HG03432 (cell line): ENCODE data around the gene MYO1B.

ENCODE experiments used
- ATAC-seq: cut with Tn5 transposase; IDR thresholded peaks from one replicate; pipeline ENCODE4 v1.9.1; 2021; ENCODE audit warnings: mild to moderate bottlenecking, moderate library complexity; ENCODE audit not compliant: unreplicated experiment

MYO1B gene

DNA sequence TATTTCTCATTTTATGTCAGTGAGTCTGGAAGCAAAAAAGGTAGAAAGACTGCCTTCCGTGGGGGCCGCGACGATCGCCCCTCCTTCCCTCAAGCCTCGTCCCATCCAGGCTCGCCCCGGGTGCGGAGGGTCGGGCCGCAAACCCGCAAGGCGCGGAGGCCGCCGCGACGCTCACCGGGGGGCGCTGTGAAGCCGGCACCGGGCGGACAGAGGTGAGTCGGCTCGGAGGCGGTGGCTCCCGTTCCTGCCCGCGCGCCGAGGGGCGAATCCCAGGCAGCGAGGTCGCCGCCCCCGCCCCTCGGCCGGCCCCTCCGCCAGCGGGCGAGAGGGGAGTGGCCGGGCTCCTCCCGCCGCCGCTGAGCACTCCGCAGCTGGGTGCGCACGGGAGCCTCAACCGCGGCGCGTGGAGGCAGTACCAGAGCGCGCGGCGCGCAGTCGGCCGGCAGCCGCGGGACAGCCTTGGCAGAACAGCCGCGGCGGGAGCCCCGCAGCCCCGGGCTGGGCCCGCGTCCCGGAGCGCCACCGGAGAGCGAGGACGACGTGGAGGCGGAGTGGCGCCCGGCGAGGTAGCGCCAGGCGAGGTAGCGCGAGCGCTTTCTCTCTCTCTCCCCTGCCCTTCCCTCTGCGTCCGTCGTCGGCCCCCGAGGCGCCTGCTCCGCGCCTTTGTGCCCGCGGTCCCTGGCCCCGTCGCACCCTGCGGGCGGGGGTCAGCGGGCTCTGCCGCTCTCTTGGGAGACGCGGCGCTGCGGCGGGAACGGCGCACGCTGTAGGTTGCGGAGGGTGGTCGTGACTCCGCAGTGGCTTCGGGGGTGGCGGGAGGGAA is at the start of gene MYO1B:
TSS of gene MYO1B (plus strand) at position 359 of the 823 bp plus-strand sequence. CDS start 31,492 bp downstream, outside the sequence.
- ATAC-seq: peak; percentile 63

- ATAC-seq: no peak
Measured at GRCh38 chr2:191197096-191197495, 48.1 kb upstream of the MYO1B start.

DNA sequence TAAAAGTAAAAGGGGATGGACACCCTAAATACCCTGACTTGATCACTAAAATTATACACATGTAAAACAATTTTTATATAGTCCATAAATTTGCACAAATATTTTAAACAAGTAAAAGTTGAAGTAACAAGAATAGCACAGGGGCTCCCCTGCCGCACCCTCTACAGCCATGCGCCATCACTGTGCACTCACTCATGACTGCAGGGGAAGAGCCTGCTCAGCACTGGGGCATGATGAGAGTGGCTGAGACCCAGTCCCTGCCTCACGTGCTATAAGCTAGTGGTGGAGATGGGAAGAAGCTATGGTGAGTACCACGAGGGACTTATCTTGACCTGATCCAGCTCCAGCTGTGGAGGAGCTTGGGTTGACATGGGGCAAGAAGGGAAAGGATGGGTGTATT is 46.9 kb upstream of the MYO1B start:
- no peak for ATAC-seq

- ATAC-seq: no peak
Measured at GRCh38 chr2:191199929-191200512, 45.2 kb upstream of the MYO1B start.

DNA sequence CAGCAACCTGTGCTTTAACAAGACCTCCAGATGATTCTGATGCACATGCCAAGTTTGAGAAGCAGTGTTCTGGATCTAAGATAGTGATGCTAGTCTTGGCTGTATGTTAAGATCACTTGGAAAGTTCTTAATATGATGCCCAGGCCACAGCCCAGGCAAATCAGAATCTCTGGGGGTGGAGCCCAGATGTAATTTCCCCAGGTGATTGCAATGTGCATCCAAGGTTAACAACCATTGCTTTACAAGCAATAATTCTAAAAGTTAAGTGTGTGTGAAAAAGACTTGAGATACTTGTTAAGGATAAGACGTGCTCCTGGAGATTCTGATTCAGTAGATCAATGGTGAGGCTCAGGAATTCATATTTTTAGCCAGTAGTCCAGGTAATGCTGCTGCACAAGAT is 44.3 kb upstream of the MYO1B start:
- no peak for ATAC-seq

- no peak for ATAC-seq
Measured at GRCh38 chr2:191202209-191202721, 42.9 kb upstream of the MYO1B start.

GRCh38 chr2:191202881-191203397 is 42.3 kb upstream of the MYO1B start:
- no peak for ATAC-seq

DNA sequence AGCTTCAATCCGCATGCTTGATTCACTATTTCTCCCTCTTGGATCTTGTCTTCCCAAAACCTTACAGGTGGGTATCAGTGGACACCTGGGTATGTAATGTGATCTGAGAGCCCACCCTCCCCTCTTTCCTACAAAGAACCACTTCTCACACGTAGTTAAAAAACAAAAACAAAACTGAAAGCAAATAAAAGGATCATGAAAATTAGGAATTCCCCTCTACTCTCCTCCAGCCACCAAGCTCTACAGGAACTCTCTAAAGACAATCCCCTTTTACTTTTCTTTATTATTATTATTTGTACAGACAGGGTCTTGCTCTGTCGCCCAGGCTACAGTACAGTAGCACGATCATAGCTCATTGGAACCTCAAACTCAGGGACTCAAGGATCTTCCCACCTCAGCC is 40.8 kb upstream of the MYO1B start:
- peak; percentile 77 for ATAC-seq

GRCh38 chr2:191206613-191207471 is 38.4 kb upstream of the MYO1B start:
- no peak for ATAC-seq

- ATAC-seq: no peak
Measured at GRCh38 chr2:191209340-191209739, 35.9 kb upstream of the MYO1B start.

- ATAC-seq: no peak
Measured at GRCh38 chr2:191212119-191212518, 33.1 kb upstream of the MYO1B start.

DNA sequence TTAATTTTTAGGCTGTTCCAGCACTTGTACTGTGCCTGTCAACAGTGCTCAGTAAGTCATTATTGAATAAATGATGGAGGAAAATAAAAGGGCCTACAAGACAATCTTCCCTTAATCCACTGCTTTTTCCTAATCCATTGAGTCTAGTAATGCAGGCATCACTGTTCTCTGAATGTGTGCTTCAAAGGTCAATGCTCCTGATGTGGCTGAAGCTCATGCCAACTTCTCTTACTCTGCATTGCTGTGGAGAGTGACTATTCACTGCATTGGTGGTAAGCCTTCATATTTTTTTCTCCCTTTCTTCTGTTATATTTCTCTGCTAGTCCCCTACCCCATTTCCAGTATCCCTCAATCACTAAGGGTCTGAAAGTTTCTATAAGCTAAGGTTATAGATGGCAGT is 31.9 kb upstream of the MYO1B start:
- ATAC-seq: no peak

DNA sequence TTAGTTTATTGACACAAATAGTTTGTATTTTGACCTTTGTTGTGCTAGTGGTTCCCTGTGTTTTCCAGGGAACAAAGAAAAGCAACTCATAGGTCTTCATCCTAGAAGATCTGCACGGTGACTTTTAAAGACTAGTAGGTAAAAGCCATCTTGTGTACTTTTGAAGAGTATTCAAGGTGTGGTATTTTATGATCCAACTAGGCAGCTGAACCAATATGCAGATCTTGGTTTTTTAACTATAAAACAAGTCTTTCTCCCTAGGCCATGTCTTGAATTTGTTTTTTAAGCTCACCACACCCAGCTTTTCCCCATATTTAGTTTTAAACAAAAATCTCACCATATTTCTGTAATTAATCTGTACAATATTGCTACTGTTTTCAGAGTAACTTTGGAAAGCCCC is 30.0 kb upstream of the MYO1B start:
- no peak for ATAC-seq

GRCh38 chr2:191215666-191216065 is 29.5 kb upstream of the MYO1B start:
- ATAC-seq: no peak

GRCh38 chr2:191217580-191217979 is 27.6 kb upstream of the MYO1B start:
- ATAC-seq: no peak

DNA sequence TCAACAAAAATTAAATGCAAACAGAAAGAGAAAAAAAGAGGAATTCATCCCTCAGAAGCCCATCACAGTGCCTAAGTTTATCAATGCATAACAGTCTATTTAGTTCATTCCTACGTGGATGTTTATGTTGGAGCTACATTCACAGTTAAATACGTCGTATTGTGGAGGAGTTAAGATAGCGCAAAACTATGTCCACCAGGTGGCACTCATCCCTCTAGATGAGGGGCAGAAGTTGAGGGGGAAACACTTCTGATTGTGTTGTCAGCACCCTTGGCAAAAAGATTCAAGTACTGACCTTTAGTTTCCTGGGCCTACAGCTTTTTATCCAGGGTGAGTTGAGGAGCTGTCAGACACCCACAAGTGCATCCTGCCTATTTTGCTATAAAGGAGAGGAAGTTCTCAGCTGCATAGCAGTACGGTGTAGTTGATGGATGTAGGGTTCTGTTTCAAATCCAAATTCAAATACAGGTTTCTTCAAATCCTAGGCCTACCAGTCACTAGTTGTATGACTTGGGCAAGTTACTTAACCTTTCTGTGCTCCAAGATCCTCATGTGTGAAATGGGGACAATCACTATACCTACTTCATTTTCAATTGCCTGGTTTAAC is 26.8 kb upstream of the MYO1B start:
- peak; percentile 59 for ATAC-seq

DNA sequence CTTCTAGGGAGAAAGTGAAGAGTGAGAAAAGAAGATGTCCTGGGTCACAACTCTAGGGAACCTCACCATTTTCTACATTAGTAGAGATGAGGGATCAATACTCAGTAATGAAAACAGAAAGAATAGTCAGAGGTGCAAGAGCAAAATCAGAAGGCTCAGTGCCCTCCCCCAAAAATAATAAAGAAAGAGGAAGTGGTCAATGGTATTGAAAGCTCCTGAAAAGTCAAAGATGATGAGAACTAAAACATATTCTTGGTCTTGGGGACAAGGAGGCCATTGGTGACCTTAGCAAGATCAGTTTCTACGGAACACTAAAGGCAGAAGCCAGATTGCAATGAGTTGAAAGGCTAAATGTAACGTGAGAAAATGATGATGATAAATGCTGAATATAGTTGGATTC is 24.5 kb upstream of the MYO1B start:
- ATAC-seq: peak; percentile 60

DNA sequence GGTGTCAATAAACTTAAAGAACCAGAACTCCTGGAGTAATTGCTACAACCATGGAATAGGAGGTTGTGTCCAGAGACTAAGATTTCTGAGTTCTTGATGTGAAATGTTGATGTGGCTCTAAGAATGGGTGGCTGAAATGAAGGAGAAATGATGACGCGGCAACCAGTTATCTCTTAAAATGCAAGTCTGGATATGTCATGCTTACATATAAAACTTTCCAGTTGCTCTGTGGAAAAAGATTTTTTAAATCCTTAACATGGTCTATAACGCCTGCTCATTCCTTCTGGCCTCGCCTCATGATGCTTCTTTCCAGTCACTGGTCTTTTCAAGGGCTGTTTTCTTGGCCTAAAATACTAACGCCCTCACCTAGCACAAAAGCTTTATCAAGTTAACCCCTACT is 23.5 kb upstream of the MYO1B start:
- no peak for ATAC-seq

DNA sequence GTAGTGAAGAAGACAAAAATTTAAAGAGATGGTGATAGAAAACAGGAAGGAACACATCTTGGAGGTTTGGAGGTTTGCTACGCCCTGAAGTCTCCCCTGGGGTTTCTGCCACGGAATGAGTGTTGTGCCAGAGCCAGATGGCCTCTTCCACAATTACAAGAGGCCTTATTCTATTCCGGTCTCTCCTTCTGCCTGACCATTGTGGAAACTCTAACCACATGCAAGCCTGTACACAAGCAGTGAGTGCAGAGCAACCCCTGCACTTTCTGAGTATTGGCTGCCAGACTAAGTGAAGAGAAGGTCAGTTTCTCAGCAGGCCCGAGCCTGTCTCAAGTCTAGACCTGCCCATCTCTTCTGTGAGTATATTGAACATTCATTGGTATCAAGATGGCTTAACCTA is 22.7 kb upstream of the MYO1B start:
- peak; percentile 56 for ATAC-seq

DNA sequence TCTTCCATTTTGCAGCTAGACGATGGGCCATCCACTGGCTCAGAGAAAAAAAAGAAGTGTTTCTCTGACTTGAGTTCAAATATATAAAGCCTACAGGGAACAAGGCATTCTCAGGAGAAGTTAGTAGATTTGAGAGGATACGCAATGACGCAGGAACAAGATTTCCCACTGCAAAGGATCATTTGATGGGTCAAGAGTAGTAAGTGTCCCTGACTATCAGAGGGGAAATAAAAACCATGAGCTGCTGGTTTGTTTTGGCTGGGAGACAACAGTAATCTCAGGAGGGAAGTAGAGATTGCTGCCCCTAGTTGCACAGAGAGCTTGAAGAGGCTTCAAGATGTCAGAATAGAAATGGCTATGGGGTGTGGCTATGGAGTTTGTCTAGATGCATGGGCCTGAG is 22.3 kb upstream of the MYO1B start:
- no peak for ATAC-seq

GRCh38 chr2:191225126-191225525 is 20.1 kb upstream of the MYO1B start:
- no peak for ATAC-seq
